GM12864 (cell line): ENCODE results near the gene FBN1.

Source experiments
- DNase-seq: peaks from one replicate; pipeline ENCODE4 v3.0.0-alpha.2; 2011; ENCODE audit warnings: low read depth
- H3K4me3 ChIP-seq: 2 replicates; pipeline ENCODE4 v1.5.1; 2011; ENCODE audit warnings: mild to moderate bottlenecking, low read depth, low read length, control low read depth
- CTCF ChIP-seq: IDR thresholded peaks from 2 replicates; pipeline ENCODE4 v1.5.1; 2011; ENCODE audit warnings: low read depth, mild to moderate bottlenecking, moderate library complexity, low read length, control low read depth, inconsistent platforms; ENCODE audit errors: missing control alignments

The FBN1 gene

GRCh38 chr15:48365575-48365974, 279.9 kb downstream of the FBN1 start:
- no peak overlapping the region for H3K4me3 ChIP-seq
- TF ChIP-seq CTCF: no peak
- DNase-seq: no peak

DNA sequence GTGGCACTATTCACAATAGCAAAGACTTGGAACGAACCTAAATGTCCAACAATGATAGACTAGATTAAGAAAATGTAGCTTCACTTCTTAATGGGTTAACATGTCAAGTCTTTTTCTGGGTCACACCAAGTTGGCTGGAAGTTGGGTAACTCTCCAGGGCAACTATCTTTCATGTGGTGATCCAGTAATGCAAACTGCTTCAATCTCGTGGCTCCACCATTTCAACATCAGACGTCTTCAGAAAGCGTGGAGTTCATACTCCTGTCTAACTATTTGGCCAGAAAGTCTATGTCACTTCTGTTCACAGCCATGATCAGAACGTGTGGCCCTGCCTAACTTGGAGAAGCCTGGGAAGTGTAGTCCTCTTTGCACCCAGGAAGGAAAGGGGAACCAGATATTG, 282.0 kb downstream of the FBN1 start:
- DNase-seq: no peak
- TF ChIP-seq CTCF: no peak
- H3K4me3 ChIP-seq: no peak overlapping the region

DNA sequence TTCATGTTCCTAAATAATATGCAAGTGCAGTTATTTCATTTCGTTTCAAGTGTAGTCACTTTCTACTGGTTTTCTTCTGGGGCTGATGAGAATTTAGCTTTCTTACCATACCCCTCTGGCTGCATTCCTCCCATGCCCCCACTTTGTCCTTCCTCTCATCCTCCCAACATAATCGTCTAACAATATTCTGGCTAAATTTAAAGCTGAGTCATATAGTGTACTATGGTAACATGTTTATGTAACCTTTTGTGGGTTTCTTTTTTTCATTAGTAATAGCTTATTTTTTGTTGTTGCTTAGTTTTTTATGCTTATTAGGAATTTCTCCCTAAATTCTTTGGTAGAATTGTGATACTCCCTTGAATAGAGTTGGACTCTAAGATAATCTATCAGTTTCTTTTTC, 283.8 kb downstream of the FBN1 start:
- H3K4me3 ChIP-seq: no peak overlapping the region
- TF ChIP-seq CTCF: no peak
- no peak for DNase-seq

DNA sequence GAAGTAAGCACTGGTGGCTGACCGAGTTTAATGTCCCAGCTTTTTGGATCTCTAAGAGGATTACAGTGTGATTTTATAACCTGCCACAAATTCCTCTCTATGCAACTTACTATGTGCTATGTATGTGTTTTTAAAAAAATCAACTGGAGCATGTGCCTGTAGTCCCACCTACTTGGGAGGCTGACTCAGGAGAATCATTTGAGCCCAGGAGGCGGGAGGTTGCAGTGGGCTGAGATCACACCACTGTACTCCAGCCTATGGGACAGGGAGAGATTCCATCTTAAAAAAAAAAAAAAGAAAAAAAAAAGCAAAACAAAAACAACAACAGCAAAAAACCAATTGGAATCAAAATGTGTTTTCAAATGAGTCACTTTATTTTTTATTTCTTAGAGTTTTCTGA, 284.7 kb downstream of the FBN1 start:
- H3K4me3 ChIP-seq: no peak overlapping the region
- no peak for TF ChIP-seq CTCF
- no peak for DNase-seq
